HG03060 (cell line): ENCODE data around the gene STRN3.

Experiments
- ATAC-seq: cut with Tn5 transposase; IDR thresholded peaks from one replicate; pipeline ENCODE4 v1.9.1; 2021; ENCODE audit warnings: low read depth, moderate number of reproducible peaks; ENCODE audit not compliant: unreplicated experiment

Gene STRN3

GRCh38 chr14:31038521-31039166 lies 12.5 kb upstream of the STRN3 start:
- no peak for ATAC-seq

DNA sequence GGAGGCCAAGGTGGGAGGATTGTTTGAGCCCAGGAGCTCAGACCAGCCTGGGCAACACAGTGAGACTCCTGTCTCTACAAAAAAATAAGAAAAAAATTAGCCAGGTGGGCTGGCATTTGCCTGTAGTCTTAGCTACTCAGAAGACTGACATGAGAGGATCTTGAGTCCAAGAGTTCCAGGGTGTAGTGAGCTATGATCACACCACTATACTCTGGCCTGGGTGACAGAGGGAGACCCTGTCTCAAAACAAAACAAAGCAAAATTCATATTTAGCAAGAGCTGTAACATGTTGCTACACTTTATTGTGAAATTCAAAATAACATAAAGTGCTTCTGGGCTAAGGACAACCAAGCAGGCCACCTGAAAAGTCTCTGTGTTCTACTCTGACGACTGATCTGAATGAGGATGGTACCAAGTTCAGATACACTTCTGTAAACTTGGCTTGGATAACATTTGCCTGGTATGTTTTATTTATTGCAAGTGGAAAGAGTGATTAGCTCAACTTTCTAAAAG lies 11.6 kb upstream of the STRN3 start:
- ATAC-seq: no peak

- ATAC-seq: no peak
Measured at GRCh38 chr14:31036552-31036951, 10.4 kb upstream of the STRN3 start.

- no peak for ATAC-seq
Measured at GRCh38 chr14:31030469-31030868, 4.3 kb upstream of the STRN3 start.

DNA sequence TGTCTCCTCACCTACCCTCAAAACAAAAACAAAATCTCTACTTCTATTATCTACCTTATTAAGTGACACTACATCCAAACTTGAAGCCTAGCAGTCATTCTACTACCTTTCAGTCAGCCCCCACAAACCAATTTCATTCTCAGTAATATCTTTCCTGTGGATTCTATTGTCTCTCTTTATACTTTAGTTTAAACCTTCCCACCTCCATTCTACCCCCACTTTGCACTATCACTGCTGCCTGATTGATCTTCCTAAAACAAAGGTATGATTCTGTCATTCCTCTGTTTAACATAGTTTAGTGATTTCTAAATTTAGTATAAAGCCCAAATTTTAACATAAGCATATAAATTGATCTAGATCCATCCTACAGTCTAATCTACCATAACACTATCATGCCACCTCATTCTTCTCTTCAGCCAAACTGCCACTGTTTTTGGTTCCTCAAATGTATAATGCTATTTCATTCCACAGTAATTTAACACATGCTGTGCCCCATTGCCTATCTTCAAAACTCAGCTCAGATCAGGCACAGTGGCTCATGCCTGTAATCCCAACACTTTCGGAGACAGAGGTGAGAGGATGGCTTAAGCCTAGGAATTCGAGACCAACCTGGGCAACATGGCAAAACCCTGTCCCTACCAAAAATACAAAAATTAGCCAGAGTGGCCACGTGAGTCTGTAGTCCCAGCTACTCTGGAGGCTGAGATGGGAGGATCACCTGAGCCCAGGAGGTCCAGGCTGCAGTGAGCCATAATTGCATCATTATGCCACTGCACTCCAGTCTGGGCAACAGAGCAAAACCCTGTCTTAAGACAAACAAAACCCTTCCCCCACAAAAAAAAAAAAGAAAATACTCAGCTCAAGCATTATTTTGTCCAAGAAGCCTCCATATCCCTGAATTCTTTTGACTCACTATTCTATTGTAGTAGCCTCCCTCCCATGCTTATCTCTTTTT lies 3.1 kb upstream of the STRN3 start:
- ATAC-seq: no peak

GRCh38 chr14:31027847-31028246 lies 1.7 kb upstream of the STRN3 start:
- ATAC-seq: no peak

DNA sequence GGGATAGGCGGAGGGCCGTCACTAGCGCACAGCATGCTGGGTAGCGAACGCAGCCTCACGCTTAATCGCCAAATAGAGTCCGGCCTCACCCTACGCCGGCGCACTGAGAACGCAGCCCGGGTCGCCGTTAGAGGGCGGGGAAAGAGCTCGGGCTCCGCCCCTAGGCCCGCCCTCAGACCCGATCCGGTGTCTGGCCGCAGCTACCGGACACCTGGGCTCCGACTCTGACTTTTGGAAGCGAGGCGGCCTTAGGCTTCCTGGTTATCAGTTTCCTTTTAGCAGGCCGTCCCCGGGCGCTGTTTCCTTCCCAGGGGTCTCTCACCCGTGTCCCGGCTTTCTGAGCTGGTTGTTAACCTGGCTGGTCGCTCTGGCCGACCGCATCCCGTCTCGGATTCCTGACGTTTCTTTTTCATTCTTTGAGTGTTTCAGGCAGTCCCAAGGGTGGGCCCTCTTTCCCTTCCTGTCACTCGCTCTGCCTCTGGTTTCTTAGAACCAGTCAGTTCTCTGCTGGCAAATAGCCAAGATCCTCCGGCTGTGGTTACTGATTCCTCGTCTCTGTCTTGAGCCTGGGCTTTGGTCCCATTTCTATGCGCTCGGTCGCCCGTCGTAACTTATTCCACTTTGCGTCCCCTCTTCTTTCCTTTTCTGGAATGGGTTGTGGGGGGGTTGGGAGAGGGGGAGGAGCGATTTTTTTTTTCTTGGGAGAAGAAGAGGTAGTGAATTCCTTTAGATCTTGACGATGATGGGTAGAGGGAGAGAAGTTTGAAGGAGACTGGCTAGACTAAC lies 464 bp upstream of the STRN3 start:
- peak; percentile 90 for ATAC-seq

DNA sequence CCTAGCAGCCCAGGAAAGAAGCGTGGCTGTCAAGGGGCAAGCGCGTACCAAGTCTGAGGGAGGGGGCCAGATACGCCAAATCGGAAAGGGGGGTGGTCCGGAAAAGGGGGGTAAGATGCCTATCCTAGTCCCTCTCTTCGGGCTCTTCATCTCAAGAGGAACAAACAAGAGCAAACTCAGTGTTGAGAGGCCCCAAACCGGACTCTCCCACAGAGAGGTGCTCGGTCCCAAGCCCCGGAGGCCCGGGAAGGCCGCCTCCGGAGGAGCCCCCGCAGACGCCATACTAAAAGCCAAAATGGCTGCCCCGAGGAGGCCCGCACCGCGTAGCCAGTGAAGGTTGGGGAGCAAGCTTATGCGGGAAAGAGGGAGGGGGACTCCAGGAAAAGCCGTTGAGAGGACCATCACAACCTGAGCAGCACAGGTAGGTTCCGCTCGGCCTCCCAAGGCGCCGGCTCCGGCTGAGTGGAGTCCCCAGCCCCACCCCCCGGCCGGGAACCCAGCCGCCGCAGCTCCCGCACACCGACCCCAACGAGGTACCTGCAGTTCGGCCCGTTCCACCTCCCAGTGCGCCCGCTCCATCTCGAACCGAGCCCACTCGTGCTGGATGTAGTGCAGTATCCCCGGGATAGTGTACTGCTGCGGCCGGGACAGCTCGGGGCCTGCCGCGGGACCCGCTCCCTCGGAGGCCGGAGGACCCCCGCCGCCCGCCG lies 657 bp downstream of the STRN3 start, which contains the start of gene AP4S1:
Gene AP4S1, plus strand, starts transcription at position 283 of the 710 bp plus-strand sequence. CDS start 40,548 bp downstream, outside the sequence.
- no peak for ATAC-seq

DNA sequence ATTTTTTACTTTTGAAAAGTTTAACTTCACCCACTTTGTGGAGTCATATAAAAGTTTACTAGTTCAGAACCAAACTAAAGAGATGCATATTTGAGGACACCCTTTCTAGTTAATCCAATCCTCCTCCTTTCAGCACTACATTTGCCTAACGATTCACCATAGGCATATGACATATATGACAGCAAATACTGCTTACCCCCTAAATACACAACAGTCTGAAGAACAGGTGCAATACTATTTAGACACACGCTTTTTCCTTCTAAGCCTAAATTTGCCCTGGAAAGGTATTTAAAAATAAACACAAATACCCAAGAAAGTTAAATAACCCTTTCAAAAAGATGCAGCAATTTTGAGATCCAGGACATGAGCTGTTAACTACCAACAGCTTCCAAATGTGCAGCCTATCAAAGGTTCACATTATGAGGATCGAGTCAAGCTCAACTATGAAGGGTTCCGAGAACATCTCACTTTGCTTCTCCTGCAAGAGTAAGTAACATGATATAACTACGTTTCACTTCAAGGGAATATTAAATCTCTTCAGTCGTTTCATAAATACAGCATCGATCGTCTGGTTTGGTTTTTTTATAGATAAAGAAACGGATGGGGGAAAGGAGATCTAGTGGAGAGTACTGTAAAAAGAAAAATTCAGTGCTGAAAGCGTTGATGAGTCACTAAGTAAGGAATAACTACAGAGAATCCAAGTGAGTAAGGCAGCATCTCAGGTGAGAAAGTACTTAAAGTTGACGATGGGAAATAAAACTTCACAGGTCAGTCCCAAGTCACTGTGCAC lies 1.4 kb downstream of the STRN3 start:
- ATAC-seq: no peak

DNA sequence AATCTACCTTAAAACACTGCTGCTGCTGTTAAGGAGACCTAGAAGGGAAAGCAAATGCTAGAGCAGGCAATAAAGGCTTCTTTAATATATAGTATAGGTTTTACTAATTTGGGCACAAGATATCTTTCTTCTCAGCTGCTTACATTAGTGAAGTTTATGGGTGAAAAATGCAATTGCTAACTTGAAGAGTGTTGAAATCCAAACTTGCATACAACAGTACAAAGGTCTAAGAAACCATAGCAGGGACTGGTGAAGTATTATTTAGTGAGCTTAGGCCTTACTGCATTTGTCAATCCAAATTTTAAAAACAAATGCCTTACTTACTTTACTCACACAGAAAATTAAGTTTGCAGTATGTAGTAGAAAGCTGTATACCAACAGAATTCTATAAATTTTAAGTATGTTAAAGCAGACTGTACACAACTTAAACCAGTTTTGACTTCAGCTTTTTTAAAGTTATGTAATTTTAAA lies 2.1 kb downstream of the STRN3 start:
- ATAC-seq: no peak

DNA sequence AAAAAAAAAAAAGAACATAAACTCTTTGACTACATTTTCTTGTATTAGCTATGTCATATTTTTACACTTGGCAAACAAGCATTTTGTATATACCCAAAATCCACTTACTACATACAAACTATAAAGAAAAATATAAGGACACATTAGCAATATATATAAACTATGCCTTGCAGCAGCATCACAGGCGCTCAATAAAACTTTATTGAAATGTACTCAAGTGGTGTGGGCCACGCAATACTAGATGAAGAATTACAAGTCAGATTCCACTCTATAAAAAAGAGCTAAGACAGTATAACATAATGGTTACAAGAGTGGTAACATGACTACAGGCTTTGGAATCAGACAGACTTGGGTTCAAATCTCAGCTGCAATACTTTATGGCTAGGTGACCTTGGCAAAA lies 3.8 kb downstream of the STRN3 start:
- no peak for ATAC-seq

DNA sequence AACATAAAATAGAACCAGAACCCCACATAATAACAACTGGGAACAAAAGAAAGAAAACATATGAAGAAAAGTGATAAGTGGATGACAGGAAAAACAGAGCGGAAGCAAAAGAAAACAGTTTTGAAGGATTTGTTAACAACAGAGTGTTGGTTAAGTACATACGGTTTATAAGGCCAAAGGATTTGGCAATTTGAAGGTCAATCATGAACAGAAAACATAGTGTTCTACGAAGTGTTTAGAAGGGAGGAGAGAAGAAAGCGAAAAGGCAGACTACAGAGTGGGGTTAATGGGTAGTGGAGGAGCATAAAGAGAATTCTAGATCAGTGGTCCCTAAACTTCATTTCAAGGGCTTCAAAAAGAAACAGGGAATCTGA lies 4.6 kb downstream of the STRN3 start:
- no peak for ATAC-seq

DNA sequence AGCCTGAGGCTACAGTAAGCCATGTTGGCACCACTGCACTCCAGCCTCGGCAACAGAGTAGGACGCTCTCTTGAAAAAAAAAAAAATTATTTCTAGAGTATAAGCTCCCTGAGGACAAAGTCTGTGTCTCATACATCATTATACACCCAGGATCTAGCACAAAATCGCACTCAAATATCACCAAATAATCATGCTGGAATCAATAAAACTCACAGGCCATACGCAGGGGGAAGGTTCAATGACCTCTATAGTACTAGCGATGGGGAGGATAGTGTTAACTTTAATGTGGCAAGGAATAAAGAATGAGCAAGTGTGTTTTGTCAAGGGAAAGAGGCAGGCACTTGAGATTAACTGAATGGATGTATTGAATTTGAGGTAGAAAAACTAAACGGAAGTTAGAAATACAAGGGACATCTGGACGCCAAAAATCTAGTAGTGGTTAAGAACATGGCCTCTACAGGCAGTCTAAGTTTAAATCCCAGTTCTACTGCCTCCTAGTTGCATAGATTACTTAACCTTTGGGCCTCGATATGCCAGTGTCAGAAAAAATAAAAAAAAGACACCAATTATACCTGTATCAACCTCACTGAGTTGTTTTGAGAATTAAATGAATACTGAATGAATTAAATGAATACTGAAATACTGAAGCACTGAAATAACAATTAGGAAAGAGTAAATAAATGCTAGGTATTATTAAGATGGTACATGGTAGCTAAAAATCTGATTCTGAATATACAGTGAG lies 5.2 kb downstream of the STRN3 start:
- no peak for ATAC-seq

GRCh38 chr14:31018057-31018645 lies 8.0 kb downstream of the STRN3 start:
- ATAC-seq: no peak

DNA sequence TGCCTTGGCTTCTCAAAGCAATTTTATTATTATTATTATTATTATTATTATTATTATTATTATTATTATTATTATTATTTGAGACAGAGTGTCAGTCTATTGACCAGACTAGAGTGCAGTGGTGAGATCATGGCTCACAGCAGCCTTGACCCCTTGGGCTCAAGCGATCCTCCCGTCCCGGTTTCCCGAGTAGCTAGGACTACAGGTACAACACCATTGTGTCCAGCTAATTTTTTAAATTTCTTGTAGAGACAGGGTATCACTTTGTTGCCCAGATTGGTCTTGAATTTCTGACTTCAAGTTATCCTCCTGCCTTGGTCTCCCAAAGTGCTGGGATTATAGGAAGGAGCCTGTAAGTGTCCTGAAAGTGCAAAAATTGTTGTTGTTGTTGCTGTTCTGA lies 12.3 kb downstream of the STRN3 start:
- no peak for ATAC-seq

DNA sequence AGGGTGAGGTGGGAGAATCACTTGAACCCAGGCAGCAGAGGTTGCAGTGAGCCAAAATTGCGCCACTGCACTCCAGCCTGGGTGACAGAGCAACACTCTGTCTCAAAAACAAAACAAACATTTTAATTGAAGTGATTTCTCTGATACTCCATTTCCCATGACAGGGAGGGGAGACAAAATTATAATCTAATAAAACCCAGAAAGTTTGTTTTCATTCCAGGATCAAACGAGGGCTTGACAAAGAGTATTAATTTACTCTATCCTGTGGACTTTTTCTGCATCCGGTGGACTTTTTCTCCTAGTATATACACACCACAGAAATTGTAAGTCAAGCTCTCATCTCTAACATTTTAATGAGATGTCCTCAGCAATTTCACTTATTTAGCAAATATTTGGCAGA lies 15.2 kb downstream of the STRN3 start:
- no peak for ATAC-seq

DNA sequence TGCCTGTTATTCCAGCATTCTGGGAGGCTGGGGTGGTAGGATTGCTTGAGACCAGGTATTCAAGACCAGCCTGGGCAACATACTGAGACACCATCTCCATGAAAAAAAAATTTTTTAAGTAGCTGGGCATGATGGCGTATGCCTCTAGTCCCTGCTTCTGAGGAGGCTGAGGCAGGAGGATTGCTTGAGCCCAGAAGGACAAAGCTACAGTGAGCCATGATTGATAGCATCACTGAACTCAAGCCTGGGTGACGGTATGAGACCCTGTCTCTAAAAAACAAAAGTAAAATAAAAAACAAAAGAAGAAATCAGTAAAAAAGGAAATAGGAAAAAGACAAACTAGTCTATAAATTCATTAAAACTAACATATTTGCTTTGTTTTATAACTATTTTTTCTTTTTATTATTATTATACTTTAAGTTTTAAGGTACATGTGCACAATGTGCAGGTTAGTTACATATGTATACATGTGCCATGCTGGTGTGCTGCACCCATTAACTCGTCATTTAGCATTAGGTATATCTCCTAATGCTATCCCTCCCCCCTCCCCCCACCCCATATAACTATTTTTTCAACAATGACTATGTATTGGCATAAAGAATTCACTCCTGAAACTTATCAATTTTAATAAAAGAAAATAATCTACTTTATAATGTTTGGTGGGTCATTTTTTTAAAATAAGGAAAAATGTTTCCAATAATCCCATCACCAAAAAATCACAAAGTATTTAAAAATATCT lies 16.2 kb downstream of the STRN3 start:
- ATAC-seq: no peak

DNA sequence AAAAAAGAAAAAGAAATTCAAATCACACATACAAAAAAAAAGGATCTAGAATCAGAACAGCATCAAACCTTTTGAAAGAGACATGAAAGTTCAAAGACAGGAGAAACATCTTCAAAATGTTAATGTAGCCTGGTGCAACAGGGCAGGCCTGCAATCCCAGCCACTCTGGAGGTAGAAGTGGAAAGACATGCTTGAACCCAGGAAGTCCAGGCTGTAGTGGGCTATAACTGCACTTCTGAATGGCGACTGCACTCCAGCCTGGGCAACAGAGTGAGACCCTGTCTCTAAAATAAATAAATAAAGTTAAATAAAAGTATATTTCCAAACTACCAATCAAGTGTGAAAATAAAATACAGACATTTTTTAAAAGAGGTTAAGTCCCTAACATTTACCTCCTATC lies 19.5 kb downstream of the STRN3 start:
- ATAC-seq: no peak
